ENCODE results near the gene OR1Q1.
"Not testable (repeated sequence)": the region's sequence is repeated elsewhere in the genome, so short reads cannot be mapped to it uniquely, and the experiment has no call there.

DNA sequence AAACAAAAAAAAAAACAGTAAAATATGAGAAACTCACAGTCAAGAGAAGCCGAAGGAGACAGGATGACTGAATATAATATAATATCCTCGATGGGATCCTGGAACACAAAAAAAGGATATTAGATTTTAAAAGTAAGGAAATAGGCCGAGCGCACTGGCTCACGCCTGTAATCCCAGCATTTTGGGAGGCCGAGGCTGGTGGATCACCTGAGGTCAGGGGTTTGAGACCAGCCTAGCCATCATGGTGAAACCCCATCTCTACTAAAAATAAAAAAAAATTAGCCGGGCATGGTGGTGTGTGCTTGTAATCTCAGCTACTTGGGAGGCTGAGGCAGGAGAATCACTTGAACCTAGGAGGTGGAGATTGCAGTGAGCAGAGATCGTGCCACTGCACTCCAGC lies 31.3 kb upstream of the OR1Q1 start, which contains the start of gene OR1L8:
- not testable (repeated sequence) for TF ChIP-seq EZH2 (IDR thresholded peaks at IDR 0.05; ENCODE audit: insufficient read depth, poor library complexity, severe bottlenecking); EZH2phosphoT487 (IDR thresholded peaks at IDR 0.05; ENCODE audit: insufficient read depth, low read depth)

Measured in GM23248 (cell line).